Epidermal melanocyte (primary cell): ENCODE measurements around the gene HLCS.
A peak's percentile ranks its signal among the peaks of the same experiment; 100 is the strongest.

Source experiments
- DNase-seq: peaks from one replicate; pipeline ENCODE4 v3.0.0; 2011; ENCODE audit warnings: low spot score; ENCODE audit not compliant: insufficient read length

Gene HLCS

DNA sequence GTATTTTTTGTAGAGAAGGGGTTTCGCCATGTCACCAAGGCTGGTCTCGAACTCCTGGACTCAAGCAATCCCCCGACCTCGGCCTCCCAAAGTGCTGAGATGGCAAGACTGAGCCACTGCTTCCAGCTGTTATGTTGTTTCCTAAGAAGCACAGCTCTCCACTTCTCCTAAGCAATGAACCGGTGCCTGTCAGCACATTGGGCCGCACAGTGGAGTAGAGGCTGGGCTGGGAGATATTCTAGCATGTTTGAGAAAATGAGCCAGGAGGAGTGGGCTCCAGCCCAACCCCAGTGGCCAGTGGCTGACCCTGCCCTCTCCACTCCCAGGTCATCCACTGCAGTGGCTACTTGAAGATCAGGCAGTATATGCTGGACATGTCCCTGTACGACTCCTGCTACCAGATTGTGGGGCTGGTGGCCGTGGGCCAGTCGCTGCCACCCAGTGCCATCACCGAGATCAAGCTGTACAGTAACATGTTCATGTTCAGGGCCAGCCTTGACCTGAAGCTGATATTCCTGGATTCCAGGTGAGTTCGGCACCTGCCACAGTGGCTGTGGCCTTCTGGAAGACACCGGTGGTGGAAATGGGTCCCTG lies 240.6 kb downstream of the HLCS start:
- DNase-seq: no peak

DNA sequence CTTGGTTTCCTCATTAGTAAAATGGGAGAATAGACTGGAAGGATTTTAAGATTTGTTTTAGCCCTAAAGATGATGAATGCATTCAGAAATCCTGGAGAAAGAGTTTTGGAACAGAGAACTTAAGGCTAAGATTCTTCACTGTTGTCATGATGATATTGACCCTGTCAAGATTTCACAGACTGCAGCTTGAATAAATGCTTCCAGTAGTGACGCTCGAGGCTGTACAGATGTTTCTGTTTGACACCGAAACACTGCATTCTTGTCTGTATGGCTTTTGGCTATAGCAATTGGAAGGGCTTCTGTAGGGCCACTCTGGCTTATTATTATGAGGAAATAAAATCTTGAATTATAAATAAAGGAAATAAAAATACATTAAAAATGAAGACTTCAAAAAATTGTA lies 241.8 kb downstream of the HLCS start:
- DNase-seq: no peak

DNA sequence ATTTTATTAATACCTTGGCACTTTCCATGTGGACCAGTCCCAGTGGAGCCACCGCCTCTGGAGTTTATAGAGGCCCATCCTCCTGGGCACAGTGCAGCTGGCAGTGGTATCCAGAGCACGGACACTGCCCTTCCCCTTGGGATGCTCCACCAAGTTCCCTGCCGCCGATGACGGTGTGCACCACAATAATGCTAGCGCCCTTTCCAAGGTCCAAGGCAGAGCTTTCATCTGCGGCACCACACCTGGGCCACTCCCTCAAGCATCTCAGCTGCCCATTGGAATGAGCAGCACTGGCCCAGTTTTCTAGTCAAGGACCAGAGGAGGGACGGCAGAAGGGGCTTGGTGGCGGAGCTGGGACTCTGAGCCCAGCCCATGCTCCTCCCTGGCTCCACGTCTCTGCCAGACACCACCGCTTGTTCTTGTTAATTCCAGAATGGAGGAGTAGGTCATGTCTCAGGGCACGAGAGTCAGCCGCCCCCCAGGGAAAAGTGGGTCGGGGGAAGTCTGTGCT lies 243.0 kb downstream of the HLCS start:
- DNase-seq: no peak

DNA sequence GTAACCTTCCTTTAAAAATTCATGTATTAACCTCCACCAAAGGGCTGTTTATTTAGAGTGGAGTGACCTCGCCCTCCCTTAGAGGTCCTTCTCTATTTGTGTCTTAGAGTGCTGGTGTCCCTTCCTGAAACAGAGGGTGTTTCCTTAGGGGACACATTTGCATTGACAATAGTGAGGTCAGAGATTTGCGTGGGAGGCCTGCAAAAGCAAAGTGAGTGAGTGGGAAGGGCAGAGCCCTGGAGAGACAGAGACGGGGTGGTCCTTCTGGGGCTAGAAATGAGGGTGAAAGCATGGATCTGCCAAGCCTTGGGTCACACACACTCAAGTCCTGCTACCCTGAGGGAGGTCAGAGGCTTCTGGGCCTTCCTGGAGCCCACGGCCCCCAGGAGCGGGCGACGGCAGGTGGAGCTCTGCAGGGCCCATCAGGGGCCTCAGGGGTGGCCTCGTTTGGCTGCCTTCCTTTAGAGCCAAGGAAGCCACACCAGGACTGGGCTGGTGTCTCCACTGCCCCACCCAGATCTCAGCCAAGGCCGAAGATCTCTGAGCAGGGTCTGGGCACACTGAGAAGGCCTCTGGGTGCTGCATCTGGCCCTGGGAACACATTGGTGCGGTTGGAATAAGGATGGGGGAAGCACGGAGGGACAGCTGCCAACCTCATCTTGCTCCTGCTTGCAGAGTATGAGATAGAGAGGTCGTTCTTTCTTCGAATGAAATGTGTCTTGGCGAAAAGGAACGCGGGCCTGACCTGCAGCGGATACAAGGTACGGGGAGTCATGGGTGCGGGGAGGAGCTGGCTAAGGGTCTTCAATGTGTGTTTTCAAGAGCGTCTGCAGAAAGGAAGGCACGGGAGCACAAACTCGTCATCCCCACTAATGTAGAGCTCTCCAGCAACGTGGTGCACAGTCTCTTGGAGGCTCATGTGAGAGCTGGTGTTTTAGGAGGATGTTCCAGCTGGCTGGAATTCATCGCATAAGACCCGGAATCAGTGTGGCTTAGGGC lies 243.8 kb downstream of the HLCS start:
- no peak for DNase-seq

DNA sequence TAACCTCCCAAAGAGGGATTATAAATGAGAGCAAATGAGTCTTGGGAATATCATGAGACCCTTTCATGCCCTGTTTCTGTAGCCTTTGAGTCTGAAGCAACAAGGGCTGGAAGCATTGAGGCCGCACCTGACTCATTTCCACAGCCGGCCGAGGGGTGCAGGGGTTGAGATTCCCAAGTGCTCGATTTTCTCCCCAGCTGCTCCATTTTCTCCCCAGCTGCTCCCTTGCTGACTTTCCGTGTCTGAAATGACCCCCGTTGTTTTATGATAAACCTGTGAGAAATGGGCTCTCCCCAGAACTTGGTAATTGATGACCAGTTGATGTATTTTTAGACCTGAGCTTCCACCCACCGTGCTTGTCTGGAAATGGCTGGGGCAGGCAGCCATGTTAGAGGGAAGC lies 244.7 kb downstream of the HLCS start:
- DNase-seq: no peak

DNA sequence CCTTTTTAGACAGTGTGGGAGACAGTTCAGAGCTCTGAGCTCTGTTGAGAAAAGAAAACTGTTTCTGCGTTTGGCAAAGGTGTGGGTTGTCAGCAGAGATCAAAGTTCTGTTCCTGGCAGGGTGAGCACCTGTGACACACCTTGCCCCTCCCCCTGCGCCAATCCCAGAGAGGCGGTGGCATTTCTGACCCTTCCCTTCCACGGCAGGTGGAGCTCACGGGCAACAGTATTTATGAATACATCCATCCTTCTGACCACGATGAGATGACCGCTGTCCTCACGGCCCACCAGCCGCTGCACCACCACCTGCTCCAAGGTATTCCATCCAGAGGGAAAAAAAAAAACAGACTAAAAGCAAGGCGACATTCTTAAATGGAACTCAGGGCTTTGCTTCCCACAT lies 246.9 kb downstream of the HLCS start:
- no peak for DNase-seq

DNA sequence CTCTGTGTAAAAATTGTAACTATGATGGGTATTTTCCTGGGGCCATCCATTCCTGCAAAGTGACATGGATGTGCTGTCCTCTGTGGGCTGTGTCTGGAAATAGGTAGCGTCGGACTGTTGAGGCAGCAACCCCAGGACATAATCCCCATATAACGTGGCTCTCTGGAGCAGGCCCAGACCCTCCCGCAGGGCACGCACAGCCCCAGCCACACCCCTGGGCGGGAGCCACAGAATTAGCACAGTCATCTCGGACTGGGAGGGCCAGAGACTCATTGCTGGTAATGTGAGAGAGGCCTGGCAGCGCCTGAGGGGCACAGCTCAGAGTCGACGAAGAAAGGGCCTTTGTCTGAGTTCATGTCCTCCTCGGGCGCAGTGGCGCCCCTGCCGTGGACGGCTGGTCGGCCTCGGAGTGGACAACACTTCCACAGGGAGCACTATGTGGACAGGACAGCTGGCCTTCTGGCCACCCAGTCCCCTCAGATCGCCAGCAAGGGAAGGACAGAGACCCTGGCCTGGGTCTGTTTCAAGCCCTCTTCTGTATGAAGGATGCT lies 247.4 kb downstream of the HLCS start:
- DNase-seq: peak; percentile 55

DNA sequence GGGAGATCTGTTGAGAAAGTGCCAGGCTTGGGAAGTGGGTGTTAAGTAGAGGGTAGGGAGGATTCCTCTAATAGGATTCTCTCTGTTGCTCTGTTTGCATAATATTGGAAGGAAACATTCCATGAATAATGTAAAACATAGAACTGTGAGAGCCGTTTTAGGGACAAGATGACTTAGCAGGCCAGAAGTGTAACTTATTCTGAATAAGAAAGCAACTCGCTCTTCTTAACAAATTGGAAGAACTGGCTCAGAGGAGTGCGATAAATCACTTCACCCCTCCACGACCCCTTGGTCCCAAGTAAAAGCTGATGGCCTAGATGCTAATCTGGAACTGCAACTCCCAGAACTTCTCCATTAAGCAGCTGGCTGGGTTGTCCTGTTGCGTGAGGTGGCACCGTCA lies 248.5 kb downstream of the HLCS start:
- DNase-seq: no peak

DNA sequence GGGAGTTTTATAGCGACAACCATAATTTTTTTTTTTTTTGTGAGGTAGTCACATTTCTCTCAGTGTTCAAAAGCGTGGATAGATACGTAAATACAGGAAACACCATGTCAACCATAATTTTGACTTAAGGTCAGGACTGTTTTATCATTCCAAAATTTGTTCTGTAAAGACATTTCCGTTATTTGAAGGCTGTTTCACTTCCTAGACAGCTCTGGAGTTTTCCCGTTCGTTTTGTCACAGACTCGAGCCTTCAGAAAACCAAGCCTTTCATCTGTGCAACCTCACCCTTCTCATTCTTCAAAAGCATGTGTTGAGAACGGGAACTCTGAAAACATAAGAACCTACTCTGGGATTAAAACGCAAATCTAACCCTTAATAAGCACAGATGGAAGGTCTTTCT lies 249.6 kb downstream of the HLCS start:
- no peak for DNase-seq

DNA sequence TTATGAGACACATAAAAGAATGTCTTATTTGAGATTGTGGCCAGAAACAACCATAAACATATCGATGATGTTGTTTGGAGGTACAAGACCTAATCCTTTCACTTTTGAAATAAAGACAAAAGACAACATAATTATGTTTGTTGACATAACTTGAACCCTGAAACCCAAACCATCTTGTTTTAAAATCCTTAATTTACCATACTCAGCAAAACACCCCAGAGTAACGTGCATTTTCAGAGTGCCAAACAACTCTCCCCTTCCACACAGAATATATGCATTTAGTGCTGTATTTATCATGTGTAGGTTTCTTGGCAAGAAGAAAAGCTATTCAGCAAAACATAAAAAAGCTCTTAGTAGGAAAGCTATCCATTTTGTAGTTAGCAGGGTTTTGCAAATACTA lies 250.1 kb downstream of the HLCS start:
- no peak for DNase-seq

DNA sequence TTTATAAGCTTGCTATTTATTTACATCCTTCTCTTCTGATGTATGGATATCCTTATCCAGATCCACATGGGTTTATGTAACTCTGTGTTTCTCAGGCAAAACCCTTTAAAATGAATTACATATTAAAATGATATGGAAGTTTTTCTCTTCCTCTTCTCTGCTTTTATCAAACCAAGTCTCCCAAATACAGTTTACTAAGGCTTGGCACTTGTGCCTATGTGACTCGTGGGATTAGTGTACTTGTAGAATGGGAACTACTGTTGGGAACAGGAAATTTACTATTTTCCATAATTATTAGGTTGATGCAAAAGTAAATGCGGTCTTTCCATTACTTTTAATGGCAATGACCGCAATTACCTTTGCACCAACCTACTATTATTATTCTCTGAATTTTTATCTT lies 252.7 kb downstream of the HLCS start:
- no peak for DNase-seq

DNA sequence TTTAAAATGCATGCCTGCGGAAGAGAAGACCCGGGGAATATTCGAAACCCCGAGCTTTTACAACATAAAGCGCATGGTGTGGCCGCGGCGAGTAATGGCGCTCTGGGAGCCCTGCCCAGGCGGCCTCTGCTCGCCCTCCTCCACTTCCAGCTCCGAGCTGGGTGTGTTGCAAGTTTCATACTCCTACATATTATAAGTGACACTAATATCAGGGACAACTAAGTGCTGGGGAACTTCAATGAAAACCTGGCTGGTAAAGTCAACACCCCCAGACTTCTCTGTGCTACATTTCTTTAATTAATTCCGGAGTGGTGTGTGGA lies 255.8 kb downstream of the HLCS start:
- DNase-seq: no peak

DNA sequence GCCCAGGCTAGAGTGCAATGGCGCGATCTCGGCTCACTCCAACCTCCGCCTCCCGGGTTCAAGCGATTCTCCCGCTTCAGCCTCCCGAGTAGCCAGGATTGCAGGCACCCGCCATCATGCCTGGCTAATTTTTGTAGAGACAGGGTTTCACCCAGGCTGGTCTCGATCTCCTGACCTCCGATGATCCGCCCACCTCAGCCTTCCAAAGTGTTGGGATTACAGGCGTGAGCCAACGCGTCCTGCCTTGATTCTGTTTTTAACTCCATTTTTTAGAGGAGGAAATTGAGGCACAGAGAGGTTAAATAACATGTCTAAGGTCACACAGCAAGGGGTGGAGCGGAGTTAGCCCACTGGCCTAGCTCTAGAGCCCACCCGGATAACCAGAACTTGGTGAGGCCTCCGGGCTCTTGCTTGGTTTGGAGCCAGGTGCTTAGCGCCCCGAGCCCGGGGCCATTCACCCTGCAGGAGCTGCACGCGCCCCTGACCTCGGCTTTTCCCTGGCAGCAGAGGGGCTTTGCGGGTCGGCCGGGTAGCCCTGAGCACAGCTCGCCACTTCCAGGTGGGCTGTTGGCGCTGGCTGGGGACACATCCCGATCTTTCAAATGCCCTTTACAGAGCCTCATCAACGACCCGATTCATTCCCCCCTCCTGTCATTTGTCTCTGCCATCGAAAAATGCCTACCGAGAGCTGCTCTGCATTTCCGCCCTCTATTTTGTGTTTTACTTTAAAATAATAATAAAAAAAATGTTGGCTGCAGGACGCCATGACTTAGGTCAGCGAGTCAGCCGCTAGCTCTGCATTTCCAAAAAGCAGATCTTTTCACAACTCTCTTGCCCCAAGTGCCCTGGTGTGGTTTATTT lies 256.4 kb downstream of the HLCS start:
- DNase-seq: no peak

DNA sequence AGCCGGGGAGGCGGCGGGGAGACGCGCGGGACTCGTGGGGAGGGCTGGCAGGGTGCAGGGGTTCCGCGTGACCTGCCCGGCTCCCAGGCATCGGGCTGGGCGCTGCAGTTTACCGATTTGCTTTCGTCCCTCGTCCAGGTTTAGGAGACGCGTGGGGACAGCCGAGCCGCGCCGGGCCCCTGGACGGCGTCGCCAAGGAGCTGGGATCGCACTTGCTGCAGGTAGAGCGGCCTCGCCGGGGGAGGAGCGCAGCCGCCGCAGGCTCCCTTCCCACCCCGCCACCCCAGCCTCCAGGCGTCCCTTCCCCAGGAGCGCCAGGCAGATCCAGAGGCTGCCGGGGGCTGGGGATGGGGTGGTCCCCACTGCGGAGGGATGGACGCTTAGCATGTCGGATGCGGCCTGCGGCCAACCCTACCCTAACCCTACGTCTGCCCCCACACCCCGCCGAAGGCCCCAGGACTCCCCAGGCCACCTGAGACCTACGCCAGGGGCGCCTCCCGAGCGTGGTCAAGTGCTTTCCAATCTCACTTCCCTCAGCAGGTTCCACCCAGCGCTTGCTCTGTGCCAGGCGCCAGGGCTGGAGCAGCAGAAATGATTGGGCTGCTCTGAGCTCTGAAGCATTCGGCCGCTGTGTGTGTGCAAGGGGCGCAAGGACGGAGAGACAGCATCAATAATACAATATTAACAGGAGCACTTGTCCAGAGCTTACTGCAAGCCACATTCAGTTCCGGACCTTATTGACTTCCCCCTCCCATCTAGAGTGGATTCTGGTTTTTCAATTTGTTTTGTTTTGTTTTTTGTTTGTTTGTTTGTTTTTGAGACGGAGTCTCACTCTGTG lies 257.2 kb downstream of the HLCS start:
- DNase-seq: no peak

DNA sequence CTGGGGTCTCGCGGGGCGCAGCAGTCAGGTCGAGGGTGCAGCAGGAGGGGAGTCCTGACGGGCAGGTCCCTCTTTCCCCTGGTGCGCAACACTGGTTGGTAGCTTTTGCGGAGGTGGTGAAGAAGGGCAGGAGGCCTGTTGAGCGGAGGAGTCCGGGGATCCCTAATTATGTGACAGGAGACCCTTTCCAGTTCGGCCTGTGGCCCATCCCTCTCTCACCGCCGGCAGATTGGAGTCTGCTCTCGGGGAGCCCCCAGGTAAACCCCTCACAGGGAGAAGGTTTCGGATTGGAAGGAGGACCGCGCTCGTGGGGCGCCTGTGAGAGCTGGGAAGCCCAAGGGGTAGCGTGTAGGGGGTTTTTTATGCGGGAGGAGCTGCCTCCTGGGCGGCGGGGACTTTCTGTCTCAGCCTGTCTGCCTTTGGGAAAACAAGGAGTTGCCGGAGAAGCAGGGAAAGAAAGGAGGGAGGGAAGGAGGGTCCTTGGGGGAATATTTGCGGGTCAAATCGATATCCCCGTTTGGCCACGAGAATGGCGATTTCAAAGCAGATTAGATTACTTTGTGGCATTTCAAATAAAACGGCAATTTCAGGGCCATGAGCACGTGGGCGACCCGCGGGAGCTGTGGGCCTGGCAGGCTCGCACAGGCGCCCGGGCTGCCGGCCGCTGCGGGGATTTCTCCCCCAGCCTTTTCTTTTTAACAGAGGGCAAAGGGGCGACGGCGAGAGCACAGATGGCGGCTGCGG lies 258.0 kb downstream of the HLCS start:
- DNase-seq: no peak

DNA sequence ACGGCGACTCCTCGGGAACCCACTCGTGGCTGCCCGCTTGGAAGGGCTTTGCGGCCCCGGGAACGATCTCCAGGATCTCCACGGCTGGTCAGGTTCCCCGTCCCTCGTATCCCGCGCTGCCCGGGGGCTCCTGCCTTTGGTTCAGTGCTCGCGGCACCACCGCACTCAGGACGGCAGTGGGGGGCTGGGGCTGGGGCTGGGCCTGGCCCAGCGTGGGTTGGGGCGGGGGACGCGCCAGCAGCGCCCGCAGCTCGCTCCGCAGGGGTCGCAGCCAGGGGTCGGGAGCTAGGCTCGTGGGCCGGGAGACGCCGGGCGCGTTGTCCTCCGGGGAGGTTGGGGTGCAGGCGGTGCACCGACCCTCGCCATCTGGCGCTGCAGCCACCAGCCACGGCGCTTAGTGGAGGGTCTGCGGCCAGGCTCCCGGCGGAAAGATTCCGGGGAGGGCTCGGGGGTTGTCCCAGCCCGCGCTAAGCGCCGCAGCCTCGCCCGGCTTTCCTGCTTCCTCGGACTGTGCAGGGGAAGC lies 258.6 kb downstream of the HLCS start:
- DNase-seq: no peak

DNA sequence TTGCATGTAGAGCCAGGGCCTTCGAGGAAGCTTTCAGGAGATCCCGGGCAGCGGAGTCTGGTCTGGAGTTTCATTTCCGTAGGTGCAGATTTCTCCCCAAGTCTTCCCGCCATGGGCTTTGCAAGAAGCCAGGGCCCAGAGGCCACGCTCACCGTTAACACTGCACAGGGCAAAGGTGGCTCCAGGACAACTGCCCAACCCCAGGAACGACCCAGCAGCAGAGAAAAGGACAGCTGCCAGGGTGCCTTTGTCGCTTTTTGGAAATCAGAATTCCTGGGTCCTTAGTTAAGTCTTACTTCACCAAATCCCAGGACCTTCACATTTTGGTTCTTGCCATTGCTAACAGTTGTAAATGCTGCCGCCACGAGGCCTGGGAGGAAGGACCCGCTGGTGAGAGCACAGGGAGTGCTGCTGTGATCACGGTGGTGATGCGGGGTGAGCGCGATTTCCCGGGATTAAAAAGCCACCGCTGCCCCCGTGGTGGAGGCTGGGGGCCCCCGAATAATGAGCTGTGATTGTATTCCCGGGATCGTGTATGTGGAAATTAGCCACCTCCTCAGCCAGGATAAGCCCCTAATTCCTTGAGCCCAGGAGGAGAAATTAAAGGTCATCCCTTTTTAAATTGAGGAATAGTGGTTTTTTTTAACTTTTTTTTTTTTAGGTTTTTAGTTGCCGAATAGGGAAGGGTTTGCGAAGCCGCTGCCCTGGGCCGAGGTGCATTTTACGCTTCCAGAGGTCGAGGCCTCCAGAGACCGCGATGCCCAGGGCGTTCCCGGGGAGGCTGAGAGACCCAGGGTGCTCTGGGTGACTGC lies 259.3 kb downstream of the HLCS start:
- DNase-seq: no peak

DNA sequence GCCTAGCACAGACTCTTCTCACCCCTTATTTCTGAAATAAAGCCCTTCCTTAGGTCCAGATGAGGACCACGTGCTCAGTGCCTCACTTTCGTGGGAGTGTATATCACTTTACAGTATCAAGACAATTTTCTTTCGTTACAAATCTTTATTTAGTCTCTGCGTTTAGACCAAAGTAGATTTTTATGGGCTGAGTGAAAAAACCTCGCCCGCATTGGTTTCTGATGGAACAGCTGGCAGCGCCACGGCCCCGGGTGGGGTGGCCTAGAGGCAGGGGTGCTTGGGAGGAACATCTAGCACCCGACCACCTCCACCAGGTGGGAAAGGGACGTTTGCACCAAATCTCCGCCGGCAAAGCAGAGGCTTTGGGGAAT lies 260.0 kb downstream of the HLCS start:
- no peak for DNase-seq
